Measurements from ENCODE around the gene CACNA1I. TPM values are rescaled to one million over a fixed set of nuclear protein-coding genes. Genes with fewer than 3 reads are reported as not detected.

CACNA1I gene
- total and polyA plus RNA-seq, 2 experiments from 2014 or later = 0.42 to 2.4 TPM

DNA sequence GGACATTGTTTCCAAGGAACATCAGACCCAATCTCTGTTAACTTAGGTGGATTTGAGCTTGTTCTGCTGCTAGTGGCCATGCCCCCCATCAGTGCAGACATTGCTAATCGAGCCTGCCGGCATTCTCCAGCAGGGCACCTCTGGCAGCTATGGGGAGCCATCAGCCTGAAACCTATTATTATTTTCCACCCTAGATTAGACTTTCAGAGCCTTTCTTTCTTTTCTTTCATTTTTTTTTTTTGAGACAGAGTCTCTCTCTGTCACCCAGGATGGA lies 4.9 kb downstream of the CACNA1I start:
- no peak for TF ChIP-seq CREB1 (CRISPR knock-in tag; IDR thresholded peaks at IDR 0.05; ENCODE audit: low read depth)
- no peak for TF ChIP-seq ZNF114 (CRISPR knock-in tag; IDR thresholded peaks at IDR 0.05)
- TF ChIP-seq, protein P1, sequence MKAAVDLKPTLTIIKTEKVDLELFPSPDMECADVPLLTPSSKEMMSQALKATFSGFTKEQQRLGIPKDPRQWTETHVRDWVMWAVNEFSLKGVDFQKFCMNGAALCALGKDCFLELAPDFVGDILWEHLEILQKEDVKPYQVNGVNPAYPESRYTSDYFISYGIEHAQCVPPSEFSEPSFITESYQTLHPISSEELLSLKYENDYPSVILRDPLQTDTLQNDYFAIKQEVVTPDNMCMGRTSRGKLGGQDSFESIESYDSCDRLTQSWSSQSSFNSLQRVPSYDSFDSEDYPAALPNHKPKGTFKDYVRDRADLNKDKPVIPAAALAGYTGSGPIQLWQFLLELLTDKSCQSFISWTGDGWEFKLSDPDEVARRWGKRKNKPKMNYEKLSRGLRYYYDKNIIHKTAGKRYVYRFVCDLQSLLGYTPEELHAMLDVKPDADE (IDR thresholded peaks at IDR 0.05) = no peak
- TF ChIP-seq EZH2 (IDR thresholded peaks at IDR 0.05; ENCODE audit: low read depth, unreplicated experiment) = no peak
- TF ChIP-seq NANOG (IDR thresholded peaks at IDR 0.05; ENCODE audit: borderline replicate concordance) = no peak
- TF ChIP-seq, protein P2, sequence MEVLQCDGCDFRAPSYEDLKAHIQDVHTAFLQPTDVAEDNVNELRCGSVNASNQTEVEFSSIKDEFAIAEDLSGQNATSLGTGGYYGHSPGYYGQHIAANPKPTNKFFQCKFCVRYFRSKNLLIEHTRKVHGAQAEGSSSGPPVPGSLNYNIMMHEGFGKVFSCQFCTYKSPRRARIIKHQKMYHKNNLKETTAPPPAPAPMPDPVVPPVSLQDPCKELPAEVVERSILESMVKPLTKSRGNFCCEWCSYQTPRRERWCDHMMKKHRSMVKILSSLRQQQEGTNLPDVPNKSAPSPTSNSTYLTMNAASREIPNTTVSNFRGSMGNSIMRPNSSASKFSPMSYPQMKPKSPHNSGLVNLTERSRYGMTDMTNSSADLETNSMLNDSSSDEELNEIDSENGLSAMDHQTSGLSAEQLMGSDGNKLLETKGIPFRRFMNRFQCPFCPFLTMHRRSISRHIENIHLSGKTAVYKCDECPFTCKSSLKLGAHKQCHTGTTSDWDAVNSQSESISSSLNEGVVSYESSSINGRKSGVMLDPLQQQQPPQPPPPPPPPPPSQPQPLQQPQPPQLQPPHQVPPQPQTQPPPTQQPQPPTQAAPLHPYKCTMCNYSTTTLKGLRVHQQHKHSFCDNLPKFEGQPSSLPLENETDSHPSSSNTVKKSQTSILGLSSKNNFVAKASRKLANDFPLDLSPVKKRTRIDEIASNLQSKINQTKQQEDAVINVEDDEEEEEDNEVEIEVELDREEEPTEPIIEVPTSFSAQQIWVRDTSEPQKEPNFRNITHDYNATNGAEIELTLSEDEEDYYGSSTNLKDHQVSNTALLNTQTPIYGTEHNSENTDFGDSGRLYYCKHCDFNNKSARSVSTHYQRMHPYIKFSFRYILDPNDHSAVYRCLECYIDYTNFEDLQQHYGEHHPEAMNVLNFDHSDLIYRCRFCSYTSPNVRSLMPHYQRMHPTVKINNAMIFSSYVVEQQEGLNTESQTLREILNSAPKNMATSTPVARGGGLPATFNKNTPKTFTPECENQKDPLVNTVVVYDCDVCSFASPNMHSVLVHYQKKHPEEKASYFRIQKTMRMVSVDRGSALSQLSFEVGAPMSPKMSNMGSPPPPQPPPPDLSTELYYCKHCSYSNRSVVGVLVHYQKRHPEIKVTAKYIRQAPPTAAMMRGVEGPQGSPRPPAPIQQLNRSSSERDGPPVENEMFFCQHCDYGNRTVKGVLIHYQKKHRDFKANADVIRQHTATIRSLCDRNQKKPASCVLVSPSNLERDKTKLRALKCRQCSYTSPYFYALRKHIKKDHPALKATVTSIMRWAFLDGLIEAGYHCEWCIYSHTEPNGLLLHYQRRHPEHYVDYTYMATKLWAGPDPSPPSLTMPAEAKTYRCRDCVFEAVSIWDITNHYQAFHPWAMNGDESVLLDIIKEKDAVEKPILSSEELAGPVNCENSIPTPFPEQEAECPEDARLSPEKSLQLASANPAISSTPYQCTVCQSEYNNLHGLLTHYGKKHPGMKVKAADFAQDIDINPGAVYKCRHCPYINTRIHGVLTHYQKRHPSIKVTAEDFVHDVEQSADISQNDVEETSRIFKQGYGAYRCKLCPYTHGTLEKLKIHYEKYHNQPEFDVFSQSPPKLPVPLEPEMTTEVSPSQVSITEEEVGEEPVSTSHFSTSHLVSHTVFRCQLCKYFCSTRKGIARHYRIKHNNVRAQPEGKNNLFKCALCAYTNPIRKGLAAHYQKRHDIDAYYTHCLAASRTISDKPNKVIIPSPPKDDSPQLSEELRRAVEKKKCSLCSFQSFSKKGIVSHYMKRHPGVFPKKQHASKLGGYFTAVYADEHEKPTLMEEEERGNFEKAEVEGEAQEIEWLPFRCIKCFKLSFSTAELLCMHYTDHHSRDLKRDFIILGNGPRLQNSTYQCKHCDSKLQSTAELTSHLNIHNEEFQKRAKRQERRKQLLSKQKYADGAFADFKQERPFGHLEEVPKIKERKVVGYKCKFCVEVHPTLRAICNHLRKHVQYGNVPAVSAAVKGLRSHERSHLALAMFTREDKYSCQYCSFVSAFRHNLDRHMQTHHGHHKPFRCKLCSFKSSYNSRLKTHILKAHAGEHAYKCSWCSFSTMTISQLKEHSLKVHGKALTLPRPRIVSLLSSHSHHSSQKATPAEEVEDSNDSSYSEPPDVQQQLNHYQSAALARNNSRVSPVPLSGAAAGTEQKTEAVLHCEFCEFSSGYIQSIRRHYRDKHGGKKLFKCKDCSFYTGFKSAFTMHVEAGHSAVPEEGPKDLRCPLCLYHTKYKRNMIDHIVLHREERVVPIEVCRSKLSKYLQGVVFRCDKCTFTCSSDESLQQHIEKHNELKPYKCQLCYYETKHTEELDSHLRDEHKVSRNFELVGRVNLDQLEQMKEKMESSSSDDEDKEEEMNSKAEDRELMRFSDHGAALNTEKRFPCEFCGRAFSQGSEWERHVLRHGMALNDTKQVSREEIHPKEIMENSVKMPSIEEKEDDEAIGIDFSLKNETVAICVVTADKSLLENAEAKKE (CRISPR knock-in tag; IDR thresholded peaks at IDR 0.05) = no peak
- TF ChIP-seq, protein P3, sequence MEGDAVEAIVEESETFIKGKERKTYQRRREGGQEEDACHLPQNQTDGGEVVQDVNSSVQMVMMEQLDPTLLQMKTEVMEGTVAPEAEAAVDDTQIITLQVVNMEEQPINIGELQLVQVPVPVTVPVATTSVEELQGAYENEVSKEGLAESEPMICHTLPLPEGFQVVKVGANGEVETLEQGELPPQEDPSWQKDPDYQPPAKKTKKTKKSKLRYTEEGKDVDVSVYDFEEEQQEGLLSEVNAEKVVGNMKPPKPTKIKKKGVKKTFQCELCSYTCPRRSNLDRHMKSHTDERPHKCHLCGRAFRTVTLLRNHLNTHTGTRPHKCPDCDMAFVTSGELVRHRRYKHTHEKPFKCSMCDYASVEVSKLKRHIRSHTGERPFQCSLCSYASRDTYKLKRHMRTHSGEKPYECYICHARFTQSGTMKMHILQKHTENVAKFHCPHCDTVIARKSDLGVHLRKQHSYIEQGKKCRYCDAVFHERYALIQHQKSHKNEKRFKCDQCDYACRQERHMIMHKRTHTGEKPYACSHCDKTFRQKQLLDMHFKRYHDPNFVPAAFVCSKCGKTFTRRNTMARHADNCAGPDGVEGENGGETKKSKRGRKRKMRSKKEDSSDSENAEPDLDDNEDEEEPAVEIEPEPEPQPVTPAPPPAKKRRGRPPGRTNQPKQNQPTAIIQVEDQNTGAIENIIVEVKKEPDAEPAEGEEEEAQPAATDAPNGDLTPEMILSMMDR (conservative IDR thresholded peaks at IDR 0.05; ENCODE audit: low read depth in 2 of 2) = no peak
- TF ChIP-seq ZNF331 (CRISPR knock-in tag; IDR thresholded peaks at IDR 0.05; ENCODE audit: low read depth) = no peak
- TF ChIP-seq EZH2phosphoT487 (IDR thresholded peaks at IDR 0.05; ENCODE audit: unreplicated experiment) = no peak
- TF ChIP-seq, protein P4, sequence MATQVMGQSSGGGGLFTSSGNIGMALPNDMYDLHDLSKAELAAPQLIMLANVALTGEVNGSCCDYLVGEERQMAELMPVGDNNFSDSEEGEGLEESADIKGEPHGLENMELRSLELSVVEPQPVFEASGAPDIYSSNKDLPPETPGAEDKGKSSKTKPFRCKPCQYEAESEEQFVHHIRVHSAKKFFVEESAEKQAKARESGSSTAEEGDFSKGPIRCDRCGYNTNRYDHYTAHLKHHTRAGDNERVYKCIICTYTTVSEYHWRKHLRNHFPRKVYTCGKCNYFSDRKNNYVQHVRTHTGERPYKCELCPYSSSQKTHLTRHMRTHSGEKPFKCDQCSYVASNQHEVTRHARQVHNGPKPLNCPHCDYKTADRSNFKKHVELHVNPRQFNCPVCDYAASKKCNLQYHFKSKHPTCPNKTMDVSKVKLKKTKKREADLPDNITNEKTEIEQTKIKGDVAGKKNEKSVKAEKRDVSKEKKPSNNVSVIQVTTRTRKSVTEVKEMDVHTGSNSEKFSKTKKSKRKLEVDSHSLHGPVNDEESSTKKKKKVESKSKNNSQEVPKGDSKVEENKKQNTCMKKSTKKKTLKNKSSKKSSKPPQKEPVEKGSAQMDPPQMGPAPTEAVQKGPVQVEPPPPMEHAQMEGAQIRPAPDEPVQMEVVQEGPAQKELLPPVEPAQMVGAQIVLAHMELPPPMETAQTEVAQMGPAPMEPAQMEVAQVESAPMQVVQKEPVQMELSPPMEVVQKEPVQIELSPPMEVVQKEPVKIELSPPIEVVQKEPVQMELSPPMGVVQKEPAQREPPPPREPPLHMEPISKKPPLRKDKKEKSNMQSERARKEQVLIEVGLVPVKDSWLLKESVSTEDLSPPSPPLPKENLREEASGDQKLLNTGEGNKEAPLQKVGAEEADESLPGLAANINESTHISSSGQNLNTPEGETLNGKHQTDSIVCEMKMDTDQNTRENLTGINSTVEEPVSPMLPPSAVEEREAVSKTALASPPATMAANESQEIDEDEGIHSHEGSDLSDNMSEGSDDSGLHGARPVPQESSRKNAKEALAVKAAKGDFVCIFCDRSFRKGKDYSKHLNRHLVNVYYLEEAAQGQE (IDR thresholded peaks at IDR 0.05; ENCODE audit: unreplicated experiment) = no peak
- no peak for TF ChIP-seq STAT1 (IDR thresholded peaks at IDR 0.05; ENCODE audit: unreplicated experiment)
- no peak for TF ChIP-seq JUNB (IDR thresholded peaks at IDR 0.05; ENCODE audit: unreplicated experiment)
- TF ChIP-seq POLR2AphosphoS5 (IDR thresholded peaks at IDR 0.05; ENCODE audit: low read depth) = no peak
- Histone ChIP-seq H2AFZ (no peak overlapping the region), H3K4me1 (ENCODE audit: insufficient read depth) (peaks cover 4% of the 10 kb centered on the region; the same call in 1 of the 2 replicates), H4K20me1 (replicated peaks; ENCODE audit: insufficient read depth) (no peaks in the 10 kb centered on the region), H3K27ac (ENCODE audit: low read depth) (no peak overlapping the region), H3F3A (replicated peaks; ENCODE audit: low read depth) (no peaks in the 10 kb centered on the region), H3K36me3 (ENCODE audit: insufficient read depth) (no peaks in the 10 kb centered on the region), H3K79me2 (replicated peaks; ENCODE audit: insufficient read depth) (no peaks in the 10 kb centered on the region), H3K4me2 (no peak overlapping the region), H3K27me3 (ENCODE audit: insufficient read depth) (no peaks in the 10 kb centered on the region), H3K9me2 (ENCODE audit: insufficient read depth) (no peaks in the 10 kb centered on the region), H3K4me3 (no peak overlapping the region)
- DNase-seq (ENCODE audit: low spot score) = no peak
- Mint-ChIP-seq H3K27ac (no peak overlapping the region), H3K4me3 (no peak overlapping the region), H3K4me1 (peaks cover 11% of the 10 kb centered on the region), H3K36me3 (ENCODE audit: low read depth) (no peaks in the 10 kb centered on the region), H3K9me3 (no peaks in the 10 kb centered on the region), H3K27me3 (ENCODE audit: insufficient read depth, low read depth, poor library complexity) (peaks cover 7% of the 10 kb centered on the region)
- ATAC-seq = no peak

Data from GM23338 (cell line).